Neural cell (in vitro differentiated cells): ENCODE data around the gene ZNF418. TPM values are rescaled to one million over a fixed set of nuclear protein-coding genes. Genes with fewer than 3 reads are reported as not detected.

ENCODE experiments used
- H2AFZ ChIP-seq: fragments of 200-600, 300-800 bp; sonication (generic), shearing (Covaris generic); 2 replicates; pipeline ENCODE4 v1.6.0; 2014; ENCODE audit warnings: low read depth, mild to moderate bottlenecking, antibody characterized with exemption, low read length, moderate library complexity
- H3F3A ChIP-seq: fragments of 200-600 bp; shearing (Covaris generic); 2 replicates; pipeline ENCODE4 v1.6.1; 2016; ENCODE audit warnings: mild to moderate bottlenecking, moderate library complexity, mixed read lengths, antibody characterized with exemption, low read length; ENCODE audit not compliant: insufficient read depth, poor library complexity, severe bottlenecking
- H3K27ac ChIP-seq: fragments of 200-600, 300-800 bp; sonication (generic), shearing (Covaris generic); 2 replicates; pipeline ENCODE4 v1.5.1; 2014; ENCODE audit warnings: mild to moderate bottlenecking, low read length, moderate library complexity
- H3K27me3 ChIP-seq: fragments of 300-800, 200-600 bp; sonication (generic), shearing (Covaris generic); 2 replicates; pipeline ENCODE4 v1.6.0; 2014; ENCODE audit warnings: mild to moderate bottlenecking, low read depth, low read length, moderate library complexity; ENCODE audit not compliant: insufficient read depth
- H3K36me3 ChIP-seq: fragments of 300-800, 200-600 bp; sonication (generic), shearing (Covaris generic); 2 replicates; pipeline ENCODE4 v1.5.1; 2014; ENCODE audit warnings: mild to moderate bottlenecking, antibody characterized with exemption, low read length, moderate library complexity; ENCODE audit not compliant: insufficient read depth
- H3K4me2 ChIP-seq: fragments of 300-800, 200-600 bp; sonication (generic), shearing (Covaris generic); 2 replicates; pipeline ENCODE4 v1.6.0; 2014; ENCODE audit warnings: mild to moderate bottlenecking, low read length
- H3K4me3 ChIP-seq: fragments of 300-800, 200-600 bp; sonication (generic), shearing (Covaris generic); 2 replicates; pipeline ENCODE4 v1.5.1; 2014; ENCODE audit warnings: mild to moderate bottlenecking, low read length, moderate library complexity
- H3K79me2 ChIP-seq: fragments of 200-600 bp; shearing (Covaris generic); replicated peaks from 2 replicates; pipeline ENCODE4 v1.6.0; 2014; ENCODE audit warnings: mild to moderate bottlenecking, low read length, moderate library complexity; ENCODE audit not compliant: insufficient read depth
- H3K9ac ChIP-seq: fragments of 300-800, 200-600 bp; sonication (generic), shearing (Covaris generic); 2 replicates; pipeline ENCODE4 v1.6.1; 2016; ENCODE audit warnings: mild to moderate bottlenecking, low read length, mixed read lengths
- H3K9me2 ChIP-seq: fragments of 200-600 bp; shearing (Covaris generic); 2 replicates; pipeline ENCODE4 v1.6.1; 2016; ENCODE audit warnings: mild to moderate bottlenecking, low read length, mixed read lengths; ENCODE audit not compliant: insufficient read depth
- H3K9me3 ChIP-seq: fragments of 200-600, 300-800 bp; sonication (generic), shearing (Covaris generic); 2 replicates; pipeline ENCODE4 v1.6.1; 2016; ENCODE audit warnings: mild to moderate bottlenecking, mixed run types, low read length, moderate library complexity, mixed read lengths
- H4K20me1 ChIP-seq: fragments of 200-600 bp; shearing (Covaris generic); 2 replicates; pipeline ENCODE4 v1.6.1; 2016; ENCODE audit warnings: mild to moderate bottlenecking, mixed run types; ENCODE audit not compliant: insufficient read depth
- CTCF ChIP-seq: fragments of 450-650 bp; IDR thresholded peaks from 2 replicates; pipeline ENCODE4 v1.5.1; 2014; ENCODE audit warnings: antibody characterized with exemption, mild to moderate bottlenecking, moderate library complexity; ENCODE audit not compliant: poor library complexity, severe bottlenecking
- EP300 ChIP-seq: fragments of 450-650 bp; conservative IDR thresholded peaks from 2 replicates; pipeline ENCODE4 v1.6.1; 2014; ENCODE audit warnings: antibody characterized with exemption, mild to moderate bottlenecking, moderate library complexity; ENCODE audit not compliant: poor library complexity, severe bottlenecking
- EZH2 ChIP-seq: fragments of 200-600, 300-800 bp; shearing (Covaris generic), sonication (generic); IDR thresholded peaks from 2 replicates; pipeline ENCODE4 v1.6.1; 2014; ENCODE audit warnings: antibody characterized with exemption, low read length, borderline replicate concordance, mild to moderate bottlenecking; ENCODE audit not compliant: insufficient read depth, poor library complexity, severe bottlenecking
- MXI1 ChIP-seq: fragments of 450-650 bp; conservative IDR thresholded peaks from 2 replicates; pipeline ENCODE4 v1.6.1; 2014; ENCODE audit warnings: antibody characterized with exemption, mild to moderate bottlenecking; ENCODE audit not compliant: poor library complexity, severe bottlenecking
- POLR2AphosphoS5 ChIP-seq: IDR thresholded peaks from 2 replicates; pipeline ENCODE4 v1.6.1; 2012
- RAD21 ChIP-seq: fragments of 450-650 bp; conservative IDR thresholded peaks from 2 replicates; pipeline ENCODE4 v1.6.1; 2014; ENCODE audit warnings: antibody characterized with exemption, mild to moderate bottlenecking, moderate library complexity
- REST ChIP-seq: IDR thresholded peaks from 2 replicates; pipeline ENCODE4 v1.6.1; 2012; ENCODE audit warnings: borderline replicate concordance
- SMC3 ChIP-seq: fragments of 450-650 bp; conservative IDR thresholded peaks from 2 replicates; pipeline ENCODE4 v1.6.1; 2014; ENCODE audit warnings: antibody characterized with exemption, mild to moderate bottlenecking, moderate library complexity; ENCODE audit not compliant: poor library complexity
- TAF1 ChIP-seq: IDR thresholded peaks from 2 replicates; pipeline ENCODE4 v1.6.1; 2012; ENCODE audit warnings: low read depth
- polyA plus RNA-seq: library from polyadenylated mRNA; depleted of rRNA; stranded (reverse); fragments of >200 nt; gene quantifications from 2 replicates; pipeline ENCODE4 v1.2.3, GENCODE V29; 2014

ZNF418 gene
- polyA plus RNA-seq, 1 donor from 2014 or later: 27.6 TPM

GRCh38 chr19:57947419-57948134, 12.4 kb upstream of the ZNF418 start, which contains the start of gene ZNF256:
TSS of gene ZNF256 (minus strand) at chr19:57947706. CDS start at chr19:57947474, 232 bp downstream.
- H3K27me3 ChIP-seq: no peaks in the 10 kb centered on the region
- peaks cover 17% of the 10 kb centered on the region for H3K36me3 ChIP-seq
- no peaks in the 10 kb centered on the region for H3F3A ChIP-seq
- no peaks in the 10 kb centered on the region for H4K20me1 ChIP-seq
- H3K9me3 ChIP-seq: peaks cover 7% of the 10 kb centered on the region
- H3K9me2 ChIP-seq: no peaks in the 10 kb centered on the region
- H3K4me3 ChIP-seq: peak within 1 kb of the TSS; percentile 100
- peak within 1 kb of the TSS; percentile 91 for H3K9ac ChIP-seq
- TF ChIP-seq TAF1: peak; percentile 71
- TF ChIP-seq CTCF: peak; percentile 97
- TF ChIP-seq REST: peak; percentile 59
- peak; percentile 33 for TF ChIP-seq EP300
- TF ChIP-seq POLR2AphosphoS5: peak; percentile 82
- peak; percentile 68 for TF ChIP-seq SMC3
- peak; percentile 71 for TF ChIP-seq MXI1
- peak; percentile 62 for TF ChIP-seq RAD21
- TF ChIP-seq EZH2: no peak
- H3K27ac ChIP-seq: peak within 1 kb of the TSS; percentile 81
- peaks cover 31% of the 10 kb centered on the region for H3K79me2 ChIP-seq
- peak within 1 kb of the TSS; percentile 83 for H2AFZ ChIP-seq
- peak within 1 kb of the TSS; percentile 98 for H3K4me2 ChIP-seq

GRCh38 chr19:57947088-57947418, 11.9 kb upstream of the ZNF418 start:
- H3F3A ChIP-seq: no peaks in the 10 kb centered on the region
- H3K9me3 ChIP-seq: peaks cover 7% of the 10 kb centered on the region
- peak overlapping the region; percentile 98 for H3K4me2 ChIP-seq
- H3K4me3 ChIP-seq: peak overlapping the region; percentile 100
- no peaks in the 10 kb centered on the region for H3K9me2 ChIP-seq
- no peaks in the 10 kb centered on the region for H3K27me3 ChIP-seq
- no peak for TF ChIP-seq SMC3
- no peak for TF ChIP-seq EZH2
- TF ChIP-seq REST: no peak
- no peak for TF ChIP-seq RAD21
- TF ChIP-seq POLR2AphosphoS5: no peak
- TF ChIP-seq EP300: no peak
- no peak for TF ChIP-seq CTCF
- peaks cover 20% of the 10 kb centered on the region for H3K36me3 ChIP-seq
- peak overlapping the region; percentile 91 for H3K9ac ChIP-seq
- no peaks in the 10 kb centered on the region for H4K20me1 ChIP-seq
- peak overlapping the region; percentile 81 for H3K27ac ChIP-seq
- peak overlapping the region; percentile 83 for H2AFZ ChIP-seq
- peaks cover 31% of the 10 kb centered on the region for H3K79me2 ChIP-seq
